Caki2 (cell line): Measurements from ENCODE around the gene HIVEP1. TPM values are rescaled to one million over a fixed set of nuclear protein-coding genes. Genes with fewer than 3 reads are reported as not detected.
"Not testable (repeated sequence)": the region's sequence is repeated elsewhere in the genome, so short reads cannot be mapped to it uniquely, and the experiment has no call there.

ENCODE experiments used
- DNase-seq: peaks from one replicate; pipeline ENCODE4 v3.0.0-alpha.2; 2015; ENCODE audit warnings: low read depth
- in situ Hi-C: cut with HindIII; loops from 2 replicates; pipeline ENCODE4 v1.10.0; 2016; ENCODE audit warnings: low sequenced_read_pairs, low pct_unique_long_range_greater_than_20kb, mixed read lengths
- total RNA-seq: library from RNA; depleted of rRNA; stranded (reverse); fragments of >200 nt; shearing (Covaris generic); gene quantifications from 2 replicates; pipeline ENCODE4 v1.2.3, GENCODE V29; 2014; ENCODE audit warnings: low replicate concordance

HIVEP1 gene
- total RNA-seq, 1 experiment from 2014 or later: 2.2 TPM

GRCh38 chr6:12096342-12096741 lies 84.2 kb downstream of the HIVEP1 start:
- in situ Hi-C loops: no loop called here
- no peak for DNase-seq

DNA sequence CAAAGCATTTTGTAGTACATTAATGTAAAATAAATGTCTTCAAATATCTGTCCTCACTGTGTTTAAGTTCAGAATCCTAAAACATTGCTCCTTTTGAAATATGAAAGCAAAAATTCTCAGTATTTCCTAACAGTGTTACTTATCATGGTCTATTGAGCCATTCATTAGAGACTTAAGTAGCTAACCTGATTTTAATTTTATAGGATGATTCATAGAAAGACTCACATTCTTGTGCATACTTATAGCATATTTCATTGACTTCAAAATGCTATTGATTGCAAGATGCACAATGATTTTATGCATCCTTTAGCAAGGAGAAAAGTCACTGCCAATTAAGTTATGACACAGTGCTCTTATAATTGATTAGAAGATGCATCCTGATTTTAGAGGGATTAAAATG lies 85.7 kb downstream of the HIVEP1 start:
- no peak for DNase-seq
- in situ Hi-C loops: no loop called here

DNA sequence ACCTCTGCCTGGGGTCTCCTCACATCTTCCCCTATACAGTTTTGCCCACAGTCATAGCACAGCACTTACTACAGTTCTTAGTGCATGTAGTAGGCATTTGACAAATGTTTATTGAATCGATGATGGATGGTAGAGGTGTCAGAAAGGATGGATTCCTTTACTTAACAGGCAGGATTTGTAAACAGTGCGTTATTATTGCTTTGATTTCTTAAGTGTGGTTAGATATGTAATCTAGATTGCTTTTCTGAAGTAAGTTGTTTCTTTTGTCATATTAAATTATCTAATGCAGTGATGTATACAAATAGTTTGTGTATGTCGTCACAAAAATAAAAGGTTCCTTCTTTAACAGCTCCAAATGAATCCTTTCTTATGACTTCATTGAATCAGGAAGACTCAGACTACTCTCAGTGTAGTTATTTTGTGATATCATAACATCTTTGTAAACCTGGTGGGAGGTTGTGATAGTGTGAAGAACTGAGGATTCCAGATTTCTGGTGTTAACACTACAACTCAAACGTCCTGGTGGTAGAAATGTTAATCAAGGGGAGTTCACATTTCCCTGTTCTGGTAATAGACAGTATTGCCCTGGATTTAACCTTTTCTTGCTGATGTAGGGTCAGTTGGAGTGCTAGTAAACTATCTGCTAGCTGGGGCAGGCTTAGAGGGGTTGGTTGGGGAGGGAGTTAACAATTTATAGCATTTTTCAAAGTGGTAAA lies 87.7 kb downstream of the HIVEP1 start:
- in situ Hi-C loops: no loop called here
- no peak for DNase-seq

DNA sequence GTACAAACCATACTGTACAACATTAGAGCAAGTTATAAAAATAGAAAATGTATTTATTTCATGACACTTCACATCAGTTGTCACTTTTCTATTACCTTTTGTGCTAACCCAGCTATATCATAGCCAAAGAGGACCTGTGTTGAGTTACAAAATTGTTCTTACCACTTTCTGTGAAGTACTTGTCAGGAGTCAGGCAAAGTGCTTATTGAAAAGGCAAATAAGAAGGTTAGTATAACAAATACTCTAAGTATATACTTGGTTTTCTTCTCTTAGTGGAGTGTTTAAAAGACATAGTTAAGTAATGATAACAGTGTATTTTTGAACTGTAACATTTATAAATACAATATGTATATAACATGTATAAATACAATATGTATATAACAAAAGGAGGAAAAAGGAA lies 88.9 kb downstream of the HIVEP1 start:
- in situ Hi-C loops: no loop called here
- DNase-seq: no peak

- in situ Hi-C loops: no loop called here
- DNase-seq: no peak
Measured at GRCh38 chr6:12101653-12102312, 89.7 kb downstream of the HIVEP1 start.

- no peak for DNase-seq
- in situ Hi-C loops: no loop called here
Measured at GRCh38 chr6:12102350-12102749, 90.2 kb downstream of the HIVEP1 start.

DNA sequence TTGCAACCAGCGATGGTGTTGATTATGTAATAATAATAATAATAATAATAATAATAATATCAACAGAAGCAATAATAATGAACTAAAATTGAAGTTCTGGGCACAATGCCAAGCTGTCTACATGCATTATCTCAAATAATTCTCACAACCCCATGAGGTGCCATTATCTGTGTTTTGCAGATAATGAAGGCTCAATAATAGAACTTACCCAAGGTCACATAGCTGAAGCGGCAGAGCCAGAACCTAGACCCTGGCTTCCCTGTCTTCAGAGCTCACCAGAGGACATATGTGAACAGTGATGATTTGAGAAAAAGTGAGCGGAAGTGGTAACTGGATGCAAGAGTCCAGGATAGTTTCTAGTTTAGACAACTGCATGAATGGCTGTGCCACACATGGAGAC lies 91.0 kb downstream of the HIVEP1 start:
- no peak for DNase-seq
- in situ Hi-C loops: no loop called here

DNA sequence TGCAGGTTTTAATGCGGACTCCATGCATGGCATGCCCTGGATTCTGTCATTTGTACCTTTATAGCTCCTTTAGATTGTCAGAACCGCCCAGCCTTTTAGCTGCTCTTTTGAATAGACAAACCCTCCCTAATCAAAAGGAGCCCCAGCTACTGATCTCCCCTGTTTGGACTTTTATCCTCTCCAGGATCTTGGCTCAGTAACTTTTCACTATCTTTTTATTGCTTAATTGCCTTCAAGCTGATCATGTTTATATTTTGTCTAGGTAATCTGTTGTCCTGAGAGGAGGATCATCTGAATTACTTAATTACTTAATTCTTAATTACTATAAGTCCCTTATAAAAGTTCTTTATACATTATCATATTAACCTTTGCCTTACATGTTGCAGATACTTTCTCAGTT lies 93.2 kb downstream of the HIVEP1 start:
- in situ Hi-C loops: no loop called here
- no peak for DNase-seq

DNA sequence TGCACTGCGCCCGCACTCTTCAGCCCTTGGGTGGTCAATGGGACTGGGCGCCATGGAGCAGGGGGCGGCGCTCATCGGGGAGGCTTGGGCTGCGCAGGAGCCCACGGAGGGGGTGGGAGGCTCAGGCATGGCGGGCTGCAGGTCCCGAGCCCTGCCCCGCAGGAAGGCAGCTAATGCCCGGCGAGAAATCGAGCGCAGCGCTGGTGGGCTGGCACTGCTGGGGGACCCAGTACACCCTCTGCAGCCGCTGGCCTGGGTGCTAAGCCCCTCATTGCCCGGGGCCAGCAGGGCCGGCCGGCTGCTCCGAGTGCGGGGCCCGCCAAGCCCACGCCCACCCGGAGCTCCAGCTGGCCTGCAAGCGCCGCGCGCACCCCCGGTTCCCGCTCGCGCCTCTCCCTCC lies 96.3 kb downstream of the HIVEP1 start:
- in situ Hi-C loops, DNase-seq: not testable (repeated sequence)

- DNase-seq: no peak
- in situ Hi-C loops: no loop called here
Measured at GRCh38 chr6:12110523-12111362, 98.6 kb downstream of the HIVEP1 start.

- no peak for DNase-seq
Measured at GRCh38 chr6:12111363-12111670, 99.2 kb downstream of the HIVEP1 start.

GRCh38 chr6:12112540-12113189 lies 100.6 kb downstream of the HIVEP1 start:
- in situ Hi-C loops: no loop called here
- DNase-seq: no peak

More at GRCh38 chr6:12111363-12111670, 99.2 kb downstream of the HIVEP1 start:
- in situ Hi-C loops: no loop called here

GRCh38 chr6:12113190-12113577 lies 101.1 kb downstream of the HIVEP1 start:
- in situ Hi-C loops: no loop called here
- no peak for DNase-seq

- in situ Hi-C loops: no loop called here
- DNase-seq: no peak
Measured at GRCh38 chr6:12114055-12114503, 102.0 kb downstream of the HIVEP1 start.

GRCh38 chr6:12115001-12115400 lies 102.9 kb downstream of the HIVEP1 start:
- in situ Hi-C loops: no loop called here
- DNase-seq: no peak

DNA sequence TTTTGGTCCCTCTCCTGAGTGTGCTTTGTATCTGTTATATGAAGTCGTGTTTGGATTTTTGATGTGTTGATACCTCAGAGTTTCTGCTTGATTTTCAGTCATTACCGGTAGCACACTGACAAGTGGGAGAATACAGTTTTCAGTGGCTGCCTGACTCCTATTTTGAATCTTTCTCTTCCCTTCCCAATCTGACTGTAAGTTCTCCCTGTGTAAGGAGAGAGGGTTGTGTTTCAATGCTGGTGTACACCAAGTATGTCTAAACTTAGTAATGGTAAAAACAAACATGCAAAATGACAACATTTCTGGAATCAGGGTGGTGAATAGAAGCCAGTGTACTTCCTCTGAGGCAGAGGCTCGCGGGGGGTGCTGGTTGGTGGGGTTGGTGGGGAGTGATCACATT lies 103.4 kb downstream of the HIVEP1 start:
- in situ Hi-C loops: no loop called here
- no peak for DNase-seq

DNA sequence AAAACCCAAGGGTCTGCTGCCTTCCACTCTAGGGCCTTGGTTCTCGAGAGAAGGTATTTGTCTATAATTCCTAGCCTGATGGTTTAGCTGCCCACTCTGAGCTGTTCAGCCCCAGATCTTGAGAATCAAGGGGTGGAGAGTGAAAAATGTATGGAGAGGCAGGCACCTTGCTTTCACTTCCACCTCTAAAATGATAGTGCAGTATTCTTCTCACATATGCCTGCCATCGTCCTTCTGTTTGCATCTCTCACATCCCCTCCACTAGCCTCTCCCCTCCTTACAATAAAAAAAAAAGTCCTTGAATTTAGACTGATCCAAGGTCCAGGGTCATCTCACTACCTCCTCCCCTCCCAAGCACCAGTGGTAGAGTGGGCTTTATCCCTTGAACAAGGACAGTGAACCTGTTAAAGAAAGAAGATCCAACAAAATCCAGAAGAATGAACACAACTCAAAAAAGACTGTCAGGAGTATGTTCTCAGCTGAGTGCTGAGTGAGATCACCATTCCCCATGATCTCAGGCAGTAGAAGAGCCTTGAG lies 104.2 kb downstream of the HIVEP1 start:
- no peak for DNase-seq
- in situ Hi-C loops: no loop called here

DNA sequence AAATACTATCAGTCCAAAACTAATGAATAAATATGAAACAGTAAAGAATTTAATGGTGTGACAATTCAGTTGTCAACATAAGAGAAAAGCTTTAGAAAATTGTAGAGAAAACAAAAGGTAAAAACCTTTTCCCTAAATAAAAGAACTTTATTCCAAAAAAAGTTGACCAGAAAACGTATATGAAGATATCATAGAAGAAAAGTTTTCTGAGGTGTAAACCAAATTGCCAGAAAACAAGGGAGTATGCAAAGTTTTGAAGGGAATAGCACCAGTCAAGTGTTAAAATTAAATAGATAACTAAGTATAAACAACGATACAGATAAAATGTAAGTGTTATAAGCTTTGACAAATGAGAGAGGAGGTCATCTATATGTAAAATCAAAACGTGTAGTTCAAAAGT lies 104.9 kb downstream of the HIVEP1 start:
- no peak for DNase-seq
- in situ Hi-C loops: no loop called here

GRCh38 chr6:12118607-12119006 lies 106.5 kb downstream of the HIVEP1 start:
- in situ Hi-C loops: no loop called here
- DNase-seq: no peak
